ENCODE measurements around the gene TRIP12. TPM values are rescaled to one million over a fixed set of nuclear protein-coding genes. Genes with fewer than 3 reads are reported as not detected.
"Not testable (repeated sequence)": the region's sequence is repeated elsewhere in the genome, so short reads cannot be mapped to it uniquely, and the experiment has no call there.

Gene TRIP12
- polyA plus RNA-seq, 2 of the 4 experiments (the other 2 are of a cell fraction): 103 to 151 TPM

- H3K4me3 ChIP-seq: no peak overlapping the region
- ChIA-PET POLR2A (no interaction called here), CTCF (interaction anchor here (0.9 kb wide), 1 partner anchor 20 kb away, joined by 4 read pairs; no protein-coding TSS in a partner anchor)
- ATAC-seq (peak in 1 of 2 experiments; percentile 40; a peak in 2 of 6 replicates), FAIRE-seq (no peak), DNase-seq (ENCODE audit: low read depth in 1 of 2, low spot score in 1 of 2) (no peak)
- no peaks in the 10 kb centered on the region for H3K9me3 ChIP-seq
- H3K27ac ChIP-seq: no peak overlapping the region
- H3K4me1 ChIP-seq: no peaks in the 10 kb centered on the region
- no peak overlapping the region for H3K4me2 ChIP-seq
- TF ChIP-seq RARB (CRISPR knock-in tag; IDR thresholded peaks at IDR 0.05) (no peak), JUN (IDR thresholded peaks at IDR 0.05) (no peak), KDM5A (IDR thresholded peaks at IDR 0.05) (no peak), HES2 (IDR thresholded peaks at IDR 0.05) (no peak), PBX3 (IDR thresholded peaks at IDR 0.05) (no peak), HDAC2 (IDR thresholded peaks at IDR 0.05) (no peak), HOXA7 (CRISPR knock-in tag; IDR thresholded peaks at IDR 0.05) (no peak), CBX8 (IDR thresholded peaks at IDR 0.05) (no peak), SREBF2 (IDR thresholded peaks at IDR 0.05) (no peak), MYC (IDR thresholded peaks at IDR 0.05; ENCODE audit: borderline replicate concordance, low read length) (no peak), CEBPB (IDR thresholded peaks at IDR 0.05) (no peak), HMGXB4 (CRISPR knock-in tag; IDR thresholded peaks at IDR 0.05; ENCODE audit: borderline replicate concordance) (no peak), ZFP36 (IDR thresholded peaks at IDR 0.05; ENCODE audit: borderline replicate concordance, partially characterized antibody) (no peak), ZC3H11A (IDR thresholded peaks at IDR 0.05) (no peak), MAZ (IDR thresholded peaks at IDR 0.05; ENCODE audit: borderline replicate concordance, low read depth, low read length) (no peak), GATA3 (IDR thresholded peaks at IDR 0.05; ENCODE audit: borderline replicate concordance) (no peak)
- 56% methylated on average over 1 of the region's 1 CpG for WGBS (ENCODE audit: missing lambda C conversion rate)
These were observed 160.1 kb downstream of the TRIP12 start for GRCh38 chr2:229761663-229762062.

GRCh38 chr2:229757462-229757861 is 164.3 kb downstream of the TRIP12 start:
- POLR2A ChIA-PET; H3K4me1 ChIP-seq; FAIRE-seq; ATAC-seq; DNase-seq (ENCODE audit: low read depth in 1 of 2, low spot score in 1 of 2); H3K9me3 ChIP-seq; H3K4me2 ChIP-seq; H3K4me3 ChIP-seq; H3K27ac ChIP-seq: not testable (repeated sequence)
- CTCF ChIA-PET: interaction anchor here (1.8 kb wide), 1 partner anchor 23 kb away, joined by 4 read pairs; no protein-coding TSS in a partner anchor
- 93% methylated on average over 10 of the region's 10 CpGs for WGBS (ENCODE audit: missing lambda C conversion rate)
- TF ChIP-seq ZC3H11A (IDR thresholded peaks at IDR 0.05): peak; percentile 25; the same call in 1 of the 2 replicates

GRCh38 chr2:229752970-229753729 is 168.7 kb downstream of the TRIP12 start:
- H3K4me2 ChIP-seq: peak overlapping the region; percentile 21; the same call in 1 of the 3 replicates
- no peak overlapping the region for H3K27ac ChIP-seq
- FAIRE-seq (no peak), DNase-seq (ENCODE audit: low read depth in 1 of 2, low spot score in 1 of 2) (no peak), ATAC-seq (no peak; a peak in 1 of 6 replicates)
- no peaks in the 10 kb centered on the region for H3K4me1 ChIP-seq
- no peaks in the 10 kb centered on the region for H3K9me3 ChIP-seq
- CTCF ChIA-PET: interaction anchor here (1.0 to 1.4 kb wide), 2 partner anchors 12 to 28 kb away, joined by 3 read pairs; no protein-coding TSS in a partner anchor
- H3K4me3 ChIP-seq: no peak overlapping the region
- WGBS (ENCODE audit: missing lambda C conversion rate): 74% methylated on average over 11 of the region's 11 CpGs
- TF ChIP-seq ZSCAN20 (CRISPR knock-in tag; IDR thresholded peaks at IDR 0.05) (no peak), ZNF302 (CRISPR knock-in tag; IDR thresholded peaks at IDR 0.05) (no peak)
- POLR2A ChIA-PET: no interaction called here
